ENCODE data around the gene BTBD7.
A peak's percentile ranks its signal among the peaks of the same experiment; 100 is the strongest.
"Not testable (repeated sequence)": the region's sequence is repeated elsewhere in the genome, so short reads cannot be mapped to it uniquely, and the experiment has no call there.

The BTBD7 gene

GRCh38 chr14:93246534-93246933, 86.3 kb downstream of the BTBD7 start:
- no peak for DNase-seq (ENCODE audit: low spot score)

- no peak for DNase-seq (ENCODE audit: low spot score)
These were observed 86.9 kb downstream of the BTBD7 start for GRCh38 chr14:93245764-93246420.

GRCh38 chr14:93240678-93241000, 92.2 kb downstream of the BTBD7 start:
- no peak for DNase-seq (ENCODE audit: low spot score)

GRCh38 chr14:93239869-93240677, 92.8 kb downstream of the BTBD7 start:
- no peak for DNase-seq (ENCODE audit: low spot score)

DNA sequence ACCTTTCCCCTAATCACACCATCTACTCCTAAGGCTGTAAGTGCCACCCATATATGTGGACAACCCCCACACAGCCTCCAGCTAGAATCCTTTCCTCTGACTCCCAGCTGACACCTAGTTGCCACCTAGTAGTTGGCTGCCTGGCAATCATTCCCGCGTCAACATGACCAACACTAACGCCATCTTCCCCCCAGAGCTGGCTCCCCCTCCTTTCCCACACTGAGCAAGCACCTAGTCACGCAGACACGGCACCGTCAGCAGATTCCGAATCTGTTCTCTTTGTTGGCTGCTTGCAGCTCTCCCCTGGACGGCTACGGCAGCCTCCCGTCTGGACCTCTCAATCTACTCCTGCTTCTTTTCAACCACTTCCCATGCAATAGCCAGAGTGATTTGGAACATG, 98.0 kb downstream of the BTBD7 start:
- no peak for DNase-seq (ENCODE audit: low spot score)

DNA sequence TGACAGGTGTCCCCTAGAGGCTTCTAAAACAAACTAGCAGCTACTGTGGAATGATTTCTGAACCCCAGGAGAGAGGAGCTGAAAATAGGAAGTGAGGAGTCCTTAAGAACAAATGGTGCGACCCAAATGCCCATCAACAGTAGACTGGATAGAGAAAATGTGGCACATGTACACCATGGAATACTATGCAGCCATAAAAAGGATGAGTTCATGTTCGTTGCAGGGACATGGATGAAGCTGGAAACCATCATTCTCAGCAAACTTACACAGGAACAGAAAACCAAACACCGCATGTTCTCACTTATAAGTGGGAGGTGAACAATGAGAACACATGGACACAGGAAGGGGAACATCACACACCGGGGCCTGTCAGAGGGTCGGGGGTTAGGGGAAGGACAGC, 99.8 kb downstream of the BTBD7 start:
- not testable (repeated sequence) for DNase-seq (ENCODE audit: low spot score)

DNA sequence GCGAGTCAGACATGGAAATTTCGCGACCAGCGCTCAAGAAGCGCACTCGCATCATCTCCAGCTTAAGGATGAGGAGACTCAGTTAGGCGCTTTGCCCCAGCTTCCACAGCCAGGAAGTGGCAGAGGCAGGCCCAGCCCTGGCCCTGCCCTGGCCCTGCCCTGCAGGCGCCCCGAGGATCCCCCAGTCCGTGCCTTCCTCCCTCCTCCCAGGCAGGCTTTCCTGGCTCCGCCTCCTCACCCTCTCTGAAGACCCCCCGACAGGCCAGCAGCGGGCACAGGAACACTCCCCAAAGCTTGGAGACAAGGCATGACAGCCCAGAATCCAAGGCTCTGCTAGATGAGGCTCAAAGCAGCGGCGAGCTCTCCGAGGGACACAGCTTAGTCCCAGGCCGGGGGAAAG, 100.7 kb downstream of the BTBD7 start:
- DNase-seq (ENCODE audit: low spot score): no peak

DNA sequence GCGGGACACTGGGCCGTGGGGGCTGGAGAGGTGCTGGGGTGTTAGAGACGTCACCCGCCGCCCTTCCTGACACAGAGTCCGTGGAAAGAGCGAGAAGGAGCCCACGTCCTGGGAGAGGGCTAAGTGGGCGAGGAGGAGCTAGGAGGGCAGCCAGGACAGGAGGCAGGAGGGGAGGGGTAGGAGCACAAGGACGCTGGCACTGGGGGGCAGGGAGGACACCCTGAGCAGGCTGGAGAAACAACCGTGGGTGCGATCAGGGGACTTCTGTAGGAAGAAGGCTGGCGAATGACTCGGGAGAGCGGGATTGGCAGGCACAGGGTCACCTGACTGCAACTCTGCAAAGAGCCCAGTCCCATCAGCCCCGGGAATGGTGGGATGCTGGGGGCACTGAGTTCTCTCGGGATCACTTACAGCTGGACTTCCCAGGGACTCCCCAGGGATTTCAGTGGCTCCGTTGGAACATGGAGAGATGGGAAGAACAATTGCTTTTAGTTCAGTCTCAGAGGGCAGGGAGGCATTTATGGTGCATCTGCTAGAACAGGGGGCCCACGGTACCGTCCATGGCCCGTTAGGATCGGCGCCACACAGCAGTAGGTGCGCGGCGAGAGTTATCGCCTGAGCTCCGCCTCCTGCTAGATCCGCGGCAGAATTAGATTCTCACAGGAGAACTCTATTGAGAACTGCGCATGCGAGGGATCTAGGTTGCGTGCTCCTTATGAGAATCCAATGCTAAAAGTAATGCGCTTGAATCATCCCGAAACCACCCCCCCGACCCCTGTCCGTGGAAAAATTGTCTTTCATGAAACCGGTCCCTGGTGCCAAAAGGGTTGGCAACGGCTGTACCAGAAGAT, 101.5 kb downstream of the BTBD7 start:
- DNase-seq (ENCODE audit: low spot score): peak; percentile 35

- DNase-seq (ENCODE audit: low spot score): no peak
These were observed 102.3 kb downstream of the BTBD7 start for GRCh38 chr14:93230539-93230938.

DNA sequence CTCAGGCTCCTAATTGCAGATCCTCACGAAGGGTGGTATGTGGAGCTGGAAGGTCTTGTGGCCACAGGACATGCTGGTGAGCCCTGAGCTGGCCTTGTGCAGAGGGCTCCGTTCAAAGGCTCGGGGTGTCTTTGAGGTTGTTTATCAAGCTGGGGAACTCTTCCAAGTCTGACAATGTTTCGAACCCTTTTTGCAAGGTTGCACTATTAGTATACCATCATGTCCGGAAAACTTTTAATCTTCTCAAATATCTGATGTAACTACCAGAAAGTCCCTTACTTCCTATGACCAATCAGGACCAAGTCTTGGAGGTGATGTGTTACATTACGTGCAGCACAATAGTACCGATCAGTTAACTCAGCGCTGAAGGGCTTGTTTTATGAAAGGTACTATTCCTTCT, 104.3 kb downstream of the BTBD7 start:
- no peak for DNase-seq (ENCODE audit: low spot score)

DNA sequence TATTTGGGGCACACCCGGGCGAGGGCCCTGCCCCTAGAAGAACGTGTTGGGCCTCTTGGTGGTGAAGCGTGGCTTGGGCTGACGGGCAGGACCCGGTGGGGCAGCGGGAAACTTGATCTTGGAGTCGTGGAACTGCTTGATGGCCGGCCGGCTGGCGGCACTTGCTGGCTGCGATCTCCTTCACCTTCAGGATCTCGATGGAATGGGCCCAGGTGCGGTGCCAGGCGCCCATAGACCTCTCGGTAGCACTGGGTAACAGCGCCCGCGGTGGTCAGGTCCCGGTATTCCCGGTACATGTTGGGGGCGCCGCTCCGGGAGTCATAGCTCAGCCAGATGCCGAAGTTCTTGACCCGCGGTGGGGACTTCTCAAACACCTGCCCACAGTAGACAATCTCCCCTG, 109.3 kb downstream of the BTBD7 start:
- DNase-seq (ENCODE audit: low spot score): no peak

- no peak for DNase-seq (ENCODE audit: low spot score)
These were observed 112.3 kb downstream of the BTBD7 start for GRCh38 chr14:93220509-93220908.

DNA sequence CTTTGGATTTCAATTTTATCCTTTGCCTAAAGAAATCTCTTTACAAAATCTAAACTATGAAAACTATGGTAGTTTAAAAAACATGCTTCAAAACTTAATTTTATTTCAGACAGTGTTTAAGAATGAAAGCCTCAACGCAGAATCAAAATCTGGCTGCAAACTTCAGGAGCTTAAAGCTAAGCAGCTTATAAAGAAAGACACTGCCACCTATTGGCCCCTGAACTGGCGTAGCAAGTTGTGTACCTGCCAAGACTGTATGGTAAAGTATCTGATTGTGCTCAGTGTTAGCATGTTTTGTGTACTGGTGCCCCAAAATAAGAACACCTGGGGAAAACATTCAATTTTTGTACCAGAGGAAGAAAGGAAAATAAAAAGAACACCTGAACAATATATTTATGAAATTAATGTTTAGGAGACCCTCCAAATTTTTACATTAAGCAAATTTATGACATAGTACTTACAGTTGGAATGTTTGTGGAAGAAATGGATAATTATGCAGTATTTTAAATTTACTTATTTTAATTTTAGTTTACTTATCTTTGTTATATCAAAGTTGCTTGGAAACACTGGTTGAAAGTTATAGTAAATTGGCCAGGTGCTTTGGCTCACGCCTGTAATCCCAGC, 113.6 kb downstream of the BTBD7 start:
- peak; percentile 35 for DNase-seq (ENCODE audit: low spot score)

DNA sequence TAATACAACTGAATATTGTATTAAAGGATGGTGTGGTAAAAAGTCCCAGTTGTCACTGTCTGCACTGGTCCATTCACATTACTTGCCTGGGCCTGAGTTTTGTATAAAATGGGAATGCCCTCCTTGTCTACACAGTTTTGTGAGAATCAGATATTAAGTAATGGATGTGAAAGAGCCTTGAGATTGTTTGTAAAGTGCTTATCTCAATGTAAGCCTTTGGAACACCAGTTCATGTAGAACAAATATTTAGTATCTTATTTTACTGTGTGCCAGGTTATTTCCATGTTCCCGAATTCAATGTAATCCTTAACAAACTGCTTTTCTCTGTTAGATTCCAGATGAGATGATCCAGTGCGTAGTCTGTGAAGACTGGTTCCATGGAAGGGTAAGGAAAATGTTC, 118.2 kb downstream of the BTBD7 start:
- no peak for DNase-seq (ENCODE audit: low spot score)

- DNase-seq (ENCODE audit: low spot score): no peak
These were observed 120.4 kb downstream of the BTBD7 start for GRCh38 chr14:93212432-93212831.

DNA sequence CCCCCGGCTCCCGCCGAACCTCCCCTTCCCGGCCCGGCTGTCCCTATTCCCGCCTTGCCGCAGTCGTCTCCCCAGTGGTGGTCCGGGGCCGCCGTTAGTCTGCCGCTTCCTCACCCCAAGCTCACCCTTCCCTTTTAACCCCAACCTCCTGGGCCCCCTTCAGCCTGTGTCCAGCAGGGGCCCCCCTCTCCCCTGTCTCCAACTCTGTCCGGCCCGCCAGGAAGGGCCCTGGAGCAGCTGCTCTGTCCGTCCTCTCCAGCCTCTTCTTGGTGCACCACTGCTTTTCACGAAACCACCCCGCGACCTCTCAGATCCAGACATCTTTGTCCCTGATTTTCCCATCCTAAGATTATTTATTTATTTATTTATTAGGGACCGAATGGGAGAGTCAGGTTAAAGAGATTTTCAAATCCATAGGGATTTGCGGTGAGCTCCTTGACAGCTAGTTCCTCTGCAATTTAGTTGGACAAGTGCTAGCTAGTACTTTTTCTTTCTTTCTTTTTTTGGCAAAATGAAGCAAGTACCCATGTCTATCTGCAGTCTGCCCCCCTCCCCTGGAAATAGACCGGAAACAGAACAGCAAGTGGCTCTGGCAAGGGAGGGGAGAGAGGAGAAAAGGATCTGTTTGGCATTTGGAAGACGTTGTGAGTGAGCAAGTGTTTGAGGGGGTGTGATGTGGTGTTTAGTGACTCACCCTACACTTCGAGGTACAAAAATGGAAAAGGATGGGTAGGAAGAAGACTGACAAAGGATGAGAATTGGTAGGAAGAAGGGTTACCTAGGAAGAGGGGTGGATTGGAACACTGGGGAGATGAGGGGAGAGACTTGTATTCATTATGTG, 125.1 kb downstream of the BTBD7 start:
- peak; percentile 64 for DNase-seq (ENCODE audit: low spot score)

DNA sequence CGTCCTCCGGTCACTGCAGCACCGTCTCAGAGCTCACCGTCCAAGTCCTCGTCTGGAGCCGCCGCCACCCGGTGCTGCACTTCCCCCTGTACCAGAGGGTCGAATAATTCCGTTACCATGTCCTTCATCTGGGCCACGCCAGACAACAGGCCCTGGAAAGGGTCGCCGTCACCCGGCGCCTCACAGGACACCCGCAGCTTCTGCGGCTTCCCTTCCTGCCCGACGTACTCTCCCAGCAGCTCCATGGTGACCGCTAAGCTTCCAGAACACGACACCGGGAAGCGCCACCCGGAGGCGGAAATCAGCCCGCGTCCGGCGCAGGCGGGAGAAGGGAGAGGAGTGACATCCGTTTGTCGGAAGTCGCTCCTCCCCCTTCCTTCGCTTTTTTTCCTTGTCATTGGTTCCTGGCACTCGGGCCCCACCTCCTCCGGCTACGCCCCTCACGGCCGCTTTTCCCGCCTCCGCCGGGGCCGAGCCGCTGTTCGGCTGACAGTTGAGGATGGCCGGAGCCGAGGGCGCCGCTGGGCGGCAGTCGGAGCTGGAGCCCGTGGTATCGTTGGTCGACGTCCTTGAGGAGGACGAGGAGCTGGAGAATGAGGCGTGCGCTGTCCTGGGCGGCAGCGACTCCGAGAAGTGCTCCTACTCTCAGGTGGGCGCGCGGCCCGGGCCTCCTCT, 125.9 kb downstream of the BTBD7 start, which contains the start of the genes GON7 and UBR7:
Gene GON7, minus strand, starts transcription at position 273 of the 675 bp plus-strand sequence. Its CDS starts 28 bp downstream, at position 245.
Gene UBR7, plus strand, starts transcription at position 464 of the 675 bp plus-strand sequence. Its CDS starts 36 bp downstream, at position 500.
- peak; percentile 97 for DNase-seq (ENCODE audit: low spot score)

DNA sequence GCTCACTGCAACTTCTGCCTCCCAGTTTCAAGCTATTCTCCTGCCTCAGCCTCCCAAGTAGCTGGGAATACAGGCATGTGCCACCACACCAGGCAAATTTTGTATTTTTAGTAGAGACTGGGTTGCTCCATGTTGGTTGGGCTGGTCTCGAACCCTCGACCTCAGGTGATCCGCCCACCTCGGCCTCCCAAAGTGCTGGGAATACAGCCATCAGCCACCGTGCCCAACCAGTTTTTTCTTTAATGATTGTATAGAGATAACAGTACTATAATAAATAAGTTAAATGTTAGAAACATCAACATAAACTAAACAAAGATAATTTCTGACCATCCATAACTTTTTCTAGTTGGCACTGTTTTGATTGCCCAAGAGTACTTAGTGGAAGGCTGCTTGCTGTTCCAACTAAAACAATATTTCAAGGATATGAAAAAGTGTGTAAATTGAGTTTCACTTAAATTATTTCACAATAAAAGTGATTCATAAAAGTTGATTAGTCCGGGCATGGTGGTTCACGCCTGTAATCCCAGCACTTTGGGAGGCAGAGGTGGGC, 131.6 kb downstream of the BTBD7 start:
- no peak for DNase-seq (ENCODE audit: low spot score)

GRCh38 chr14:93200553-93200952, 132.3 kb downstream of the BTBD7 start:
- DNase-seq (ENCODE audit: low spot score): no peak

- no peak for DNase-seq (ENCODE audit: low spot score)
These were observed 133.8 kb downstream of the BTBD7 start for GRCh38 chr14:93199031-93199430.

All from globus pallidus (tissue), 1 donor.